GM21367 (cell line): Measurements from ENCODE around the gene OR11H12.
"Not testable (repeated sequence)": the region's sequence is repeated elsewhere in the genome, so short reads cannot be mapped to it uniquely, and the experiment has no call there.

Source experiments
- ATAC-seq: cut with Tn5 transposase; IDR thresholded peaks from one replicate; pipeline ENCODE4 v1.9.1; 2021; ENCODE audit not compliant: unreplicated experiment

OR11H12 gene

GRCh38 chr14:18600817-18601216 is at the start of gene OR11H12:
Gene OR11H12, plus strand, starts transcription at chr14:18601117. Its CDS starts 0 bp downstream, at chr14:18601117.
- ATAC-seq = not testable (repeated sequence)

- not testable (repeated sequence) for ATAC-seq
Measured at GRCh38 chr14:18582908-18583307, 18.0 kb upstream of the OR11H12 start.

GRCh38 chr14:18626610-18627213 is 25.8 kb downstream of the OR11H12 start:
- not testable (repeated sequence) for ATAC-seq

- not testable (repeated sequence) for ATAC-seq
Measured at GRCh38 chr14:18636066-18636465, 35.1 kb downstream of the OR11H12 start.

GRCh38 chr14:18638032-18638431 is 37.1 kb downstream of the OR11H12 start:
- not testable (repeated sequence) for ATAC-seq

- ATAC-seq = not testable (repeated sequence)
Measured at GRCh38 chr14:18638785-18639184, 37.9 kb downstream of the OR11H12 start.

GRCh38 chr14:18646075-18646730 is 45.3 kb downstream of the OR11H12 start:
- ATAC-seq = not testable (repeated sequence)
